Measurements from ENCODE around the gene FOXO1. TPM values are rescaled to one million over a fixed set of nuclear protein-coding genes. Genes with fewer than 3 reads are reported as not detected.

Gene FOXO1
- total RNA-seq, 2 donors from 2014 or later = 20.1 to 29.7 TPM

- no peaks in the 10 kb centered on the region for H3K27me3 Mint-ChIP-seq (ENCODE audit: insufficient read depth)
- H3K9me3 Mint-ChIP-seq = no peaks in the 10 kb centered on the region
Measured at GRCh38 chr13:40611635-40612034, 54.8 kb downstream of the FOXO1 start.

DNA sequence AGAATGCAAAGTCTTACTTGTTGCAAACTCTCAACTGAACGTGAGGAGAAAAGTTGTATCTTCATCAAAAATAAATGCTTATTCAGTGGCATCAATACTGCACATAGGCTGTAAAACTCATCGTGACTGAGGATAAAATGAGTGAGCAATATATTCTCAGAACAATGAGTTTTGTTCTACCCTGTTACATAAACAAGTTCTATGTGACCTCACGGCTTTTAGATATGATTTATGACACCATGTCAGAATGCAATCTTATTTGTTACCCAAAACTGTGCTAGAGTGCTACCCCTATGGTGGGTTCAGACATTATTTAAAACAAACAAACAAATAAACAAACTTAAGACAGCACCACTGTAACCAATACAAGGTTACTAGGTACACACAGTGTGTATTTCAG lies 55.4 kb downstream of the FOXO1 start:
- H3K4me3 ChIP-seq (ENCODE audit: low read length) = no peak overlapping the region

More at GRCh38 chr13:40611635-40612034, 54.8 kb downstream of the FOXO1 start:
- peak; percentile 60 for DNase-seq
- WGBS, 2 experiments (ENCODE audit: insufficient coverage in 1 of 2, insufficient read length in 1 of 2) = 81 to 87% methylated on average over 4 to 7 of the region's 7 CpGs
- Histone ChIP-seq H3K4me1 (ENCODE audit: control insufficient read depth, insufficient read depth, low read length) (peaks cover 8% of the 10 kb centered on the region), H3K9me3 (ENCODE audit: control insufficient read depth, low read length) (peaks cover 8% of the 10 kb centered on the region), H3K36me3 (ENCODE audit: control insufficient read depth, insufficient read depth, low read length) (no peaks in the 10 kb centered on the region), H3K27ac (ENCODE audit: low read depth, low read length) (no peak overlapping the region), H3K4me3 (ENCODE audit: low read length) (no peak overlapping the region), H3K9ac (ENCODE audit: extremely low read depth, low read length, poor library complexity, severe bottlenecking) (no peak overlapping the region), H3K27me3 (ENCODE audit: control insufficient read depth, insufficient read depth, low read length, poor library complexity, severe bottlenecking) (no peaks in the 10 kb centered on the region)
- H3K4me1 Mint-ChIP-seq = peaks cover 48% of the 10 kb centered on the region
- H3K27ac Mint-ChIP-seq = no peak overlapping the region
- H3K36me3 Mint-ChIP-seq (ENCODE audit: low read depth) = peaks cover 13% of the 10 kb centered on the region
- no peak for TF ChIP-seq CTCF (conservative IDR thresholded peaks at IDR 0.05)
- H3K4me3 Mint-ChIP-seq = no peak overlapping the region

GRCh38 chr13:40609972-40610726 lies 56.3 kb downstream of the FOXO1 start:
- Mint-ChIP-seq H3K27ac (no peak overlapping the region), H3K9me3 (no peaks in the 10 kb centered on the region), H3K4me3 (no peak overlapping the region), H3K4me1 (peaks cover 47% of the 10 kb centered on the region), H3K36me3 (ENCODE audit: low read depth) (peaks cover 13% of the 10 kb centered on the region), H3K27me3 (ENCODE audit: insufficient read depth) (no peaks in the 10 kb centered on the region)
- no peaks in the 10 kb centered on the region for H3K27me3 ChIP-seq (ENCODE audit: control insufficient read depth, insufficient read depth, low read length, poor library complexity, severe bottlenecking)
- no peak overlapping the region for H3K4me3 ChIP-seq (ENCODE audit: low read length)
- peaks cover 8% of the 10 kb centered on the region for H3K9me3 ChIP-seq (ENCODE audit: control insufficient read depth, low read length)
- no peak for TF ChIP-seq CTCF (conservative IDR thresholded peaks at IDR 0.05)
- DNase-seq = no peak
- no peak overlapping the region for H3K27ac ChIP-seq (ENCODE audit: low read depth, low read length)
- H3K9ac ChIP-seq (ENCODE audit: extremely low read depth, low read length, poor library complexity, severe bottlenecking) = no peak overlapping the region
- H3K36me3 ChIP-seq (ENCODE audit: control insufficient read depth, insufficient read depth, low read length) = no peaks in the 10 kb centered on the region
- H3K4me1 ChIP-seq (ENCODE audit: control insufficient read depth, insufficient read depth, low read length) = peaks cover 10% of the 10 kb centered on the region
- WGBS, 2 experiments (ENCODE audit: insufficient coverage in 1 of 2, insufficient read length in 1 of 2) = 96 to 100% methylated on average over 4 to 6 of the region's 9 CpGs

More for the DNA sequence above, 55.4 kb downstream of the FOXO1 start:
- TF ChIP-seq CTCF (conservative IDR thresholded peaks at IDR 0.05) = no peak
- H3K4me3 Mint-ChIP-seq = no peak overlapping the region
- H3K27me3 ChIP-seq (ENCODE audit: control insufficient read depth, insufficient read depth, low read length, poor library complexity, severe bottlenecking) = no peaks in the 10 kb centered on the region
- WGBS, 2 experiments (ENCODE audit: insufficient coverage in 1 of 2, insufficient read length in 1 of 2) = 67 to 91% methylated on average over 1 to 3 of the region's 3 CpGs
- DNase-seq = no peak
- no peaks in the 10 kb centered on the region for H3K9me3 Mint-ChIP-seq
- H3K9me3 ChIP-seq (ENCODE audit: control insufficient read depth, low read length) = peaks cover 8% of the 10 kb centered on the region
- H3K27ac ChIP-seq (ENCODE audit: low read depth, low read length) = no peak overlapping the region
- H3K4me1 ChIP-seq (ENCODE audit: control insufficient read depth, insufficient read depth, low read length) = peaks cover 8% of the 10 kb centered on the region
- peaks cover 13% of the 10 kb centered on the region for H3K36me3 Mint-ChIP-seq (ENCODE audit: low read depth)
- H3K27ac Mint-ChIP-seq = no peak overlapping the region
- no peaks in the 10 kb centered on the region for H3K36me3 ChIP-seq (ENCODE audit: control insufficient read depth, insufficient read depth, low read length)
- no peaks in the 10 kb centered on the region for H3K27me3 Mint-ChIP-seq (ENCODE audit: insufficient read depth)
- H3K4me1 Mint-ChIP-seq = peaks cover 48% of the 10 kb centered on the region
- H3K9ac ChIP-seq (ENCODE audit: extremely low read depth, low read length, poor library complexity, severe bottlenecking) = no peak overlapping the region
